HepG2 (cell line): ENCODE results near the gene PRH2. TPM values are rescaled to one million over a fixed set of nuclear protein-coding genes. Genes with fewer than 3 reads are reported as not detected.

Source experiments
- CC2D1A ChIP-seq: sonication (generic); formaldehyde crosslinking; IDR thresholded peaks from 2 replicates; pipeline ENCODE4 v1.8.1; 2023; ENCODE audit warnings: mild to moderate bottlenecking, missing genetic modification reagents
- FIP1L1 ChIP-seq: fragments of 200-400 bp; formaldehyde crosslinking; IDR thresholded peaks from 2 replicates; pipeline ENCODE4 v1.6.1; 2018; ENCODE audit warnings: low read depth, mild to moderate bottlenecking, low read length, moderate library complexity, borderline replicate concordance; ENCODE audit not compliant: insufficient read depth
- HNRNPK ChIP-seq: fragments of 200-400 bp; formaldehyde crosslinking; IDR thresholded peaks from 2 replicates; pipeline ENCODE4 v1.6.1; 2018; ENCODE audit warnings: low read length, low read depth, moderate library complexity, mild to moderate bottlenecking; ENCODE audit not compliant: poor library complexity, severe bottlenecking
- KDM5B ChIP-seq: sonication (generic); formaldehyde crosslinking; IDR thresholded peaks from 2 replicates; pipeline ENCODE4 v1.4.0; 2020; ENCODE audit warnings: missing genetic modification reagents, mild to moderate bottlenecking, borderline replicate concordance
- NFRKB ChIP-seq: fragments of 450-650 bp; IDR thresholded peaks from 2 replicates; pipeline ENCODE4 v1.6.1; 2017
- SMYD3 ChIP-seq: sonication (generic); formaldehyde crosslinking; IDR thresholded peaks from 2 replicates; pipeline ENCODE4 v1.8.1; 2023; ENCODE audit warnings: mild to moderate bottlenecking, missing genetic modification reagents
- SYNCRIP ChIP-seq: fragments of 200-400 bp; formaldehyde crosslinking; IDR thresholded peaks from 2 replicates; pipeline ENCODE4 v1.6.1; 2018; ENCODE audit warnings: mild to moderate bottlenecking, low read depth, low read length; ENCODE audit not compliant: insufficient read depth
- ZMYM4 ChIP-seq: sonication (generic); formaldehyde crosslinking; IDR thresholded peaks from 2 replicates; pipeline ENCODE4 v1.8.1; 2023; ENCODE audit warnings: mild to moderate bottlenecking, missing genetic modification reagents
- ZNF354B ChIP-seq: sonication (generic); formaldehyde crosslinking; IDR thresholded peaks from 2 replicates; pipeline ENCODE4 v1.8.0; 2022; ENCODE audit warnings: mild to moderate bottlenecking, missing genetic modification reagents
- polyA plus RNA-seq, 8 experiments: library from polyadenylated mRNA; depleted of rRNA in 3 of 8; stranded (reverse) in 7 of 8; unstranded in 1 of 8; fragments of >200 nt; fragmentation: Illumina TruSeq in 4 of 8; extraction: Trizol in 4 of 8; gene quantifications; 2 replicates each; pipeline versions ENCODE4 v1.2.1 to v1.2.3, GENCODE V29; 2011 to 2016; ENCODE audit warnings: low read depth in 4 of 8, missing spikeins in 1 of 8, mixed read lengths in 1 of 8; ENCODE audit not compliant: insufficient read depth in 1 of 8
- total RNA-seq, 5 experiments: library from RNA; depleted of rRNA; stranded (reverse); fragments of >200 nt; fragmentation: Illumina TruSeq; extraction: Trizol; gene quantifications; 2 replicates each; pipeline ENCODE4 v1.2.3, GENCODE V29; 2016; ENCODE audit warnings: low read depth in 1 of 5
- TF ChIP-seq, protein P1 (sequence below): IDR thresholded peaks from 2 replicates; pipeline ENCODE4 v1.6.1; 2016; ENCODE audit warnings: low read depth, missing genetic modification reagents, missing compliant biosample characterization
- TF ChIP-seq, protein P2 (sequence below): sonication (generic); formaldehyde crosslinking; IDR thresholded peaks from 2 replicates; pipeline ENCODE4 v1.9.0; 2021; ENCODE audit warnings: mild to moderate bottlenecking, missing genetic modification reagents
- TF ChIP-seq, protein P3 (sequence below): IDR thresholded peaks from 2 replicates; pipeline ENCODE4 v1.6.1; 2016; ENCODE audit warnings: low read depth
- TF ChIP-seq, protein P4 (sequence below): sonication (generic); formaldehyde crosslinking; IDR thresholded peaks from 2 replicates; pipeline ENCODE4 v1.9.0; 2021; ENCODE audit warnings: missing genetic modification reagents, mild to moderate bottlenecking, borderline replicate concordance

PRH2 gene
- total and polyA plus RNA-seq, 2 of the 13 experiments (the other 11 are each of a cell fraction or from before 2014, with no cell fraction given), result 0.24 to 0.48 TPM

DNA sequence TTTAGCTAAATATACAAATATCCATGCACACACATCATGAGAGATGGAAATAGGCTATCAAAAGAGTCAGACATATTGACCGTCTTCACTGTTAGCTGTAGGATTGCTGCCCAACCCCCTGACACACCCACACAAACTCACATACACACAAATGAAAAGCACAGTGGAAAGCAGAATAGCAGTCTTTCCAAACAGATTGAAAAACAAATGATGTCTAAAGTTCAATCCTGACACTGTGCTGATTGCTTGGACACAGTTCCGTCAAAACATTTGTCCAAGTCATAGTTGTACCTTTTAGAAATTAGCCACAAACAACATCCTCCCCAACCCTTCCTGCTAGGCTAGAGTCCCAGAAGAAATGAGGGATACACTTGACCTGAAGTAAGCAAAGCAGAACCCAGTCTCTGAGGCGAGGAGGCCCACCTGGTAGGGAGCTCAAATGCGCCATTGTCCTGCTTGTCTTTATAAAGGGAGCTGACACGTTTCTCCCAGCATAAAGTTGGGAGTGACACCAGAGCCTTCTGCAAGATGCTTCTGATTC lies at the start of gene PRH2 (continued):
- TF ChIP-seq, protein P1, sequence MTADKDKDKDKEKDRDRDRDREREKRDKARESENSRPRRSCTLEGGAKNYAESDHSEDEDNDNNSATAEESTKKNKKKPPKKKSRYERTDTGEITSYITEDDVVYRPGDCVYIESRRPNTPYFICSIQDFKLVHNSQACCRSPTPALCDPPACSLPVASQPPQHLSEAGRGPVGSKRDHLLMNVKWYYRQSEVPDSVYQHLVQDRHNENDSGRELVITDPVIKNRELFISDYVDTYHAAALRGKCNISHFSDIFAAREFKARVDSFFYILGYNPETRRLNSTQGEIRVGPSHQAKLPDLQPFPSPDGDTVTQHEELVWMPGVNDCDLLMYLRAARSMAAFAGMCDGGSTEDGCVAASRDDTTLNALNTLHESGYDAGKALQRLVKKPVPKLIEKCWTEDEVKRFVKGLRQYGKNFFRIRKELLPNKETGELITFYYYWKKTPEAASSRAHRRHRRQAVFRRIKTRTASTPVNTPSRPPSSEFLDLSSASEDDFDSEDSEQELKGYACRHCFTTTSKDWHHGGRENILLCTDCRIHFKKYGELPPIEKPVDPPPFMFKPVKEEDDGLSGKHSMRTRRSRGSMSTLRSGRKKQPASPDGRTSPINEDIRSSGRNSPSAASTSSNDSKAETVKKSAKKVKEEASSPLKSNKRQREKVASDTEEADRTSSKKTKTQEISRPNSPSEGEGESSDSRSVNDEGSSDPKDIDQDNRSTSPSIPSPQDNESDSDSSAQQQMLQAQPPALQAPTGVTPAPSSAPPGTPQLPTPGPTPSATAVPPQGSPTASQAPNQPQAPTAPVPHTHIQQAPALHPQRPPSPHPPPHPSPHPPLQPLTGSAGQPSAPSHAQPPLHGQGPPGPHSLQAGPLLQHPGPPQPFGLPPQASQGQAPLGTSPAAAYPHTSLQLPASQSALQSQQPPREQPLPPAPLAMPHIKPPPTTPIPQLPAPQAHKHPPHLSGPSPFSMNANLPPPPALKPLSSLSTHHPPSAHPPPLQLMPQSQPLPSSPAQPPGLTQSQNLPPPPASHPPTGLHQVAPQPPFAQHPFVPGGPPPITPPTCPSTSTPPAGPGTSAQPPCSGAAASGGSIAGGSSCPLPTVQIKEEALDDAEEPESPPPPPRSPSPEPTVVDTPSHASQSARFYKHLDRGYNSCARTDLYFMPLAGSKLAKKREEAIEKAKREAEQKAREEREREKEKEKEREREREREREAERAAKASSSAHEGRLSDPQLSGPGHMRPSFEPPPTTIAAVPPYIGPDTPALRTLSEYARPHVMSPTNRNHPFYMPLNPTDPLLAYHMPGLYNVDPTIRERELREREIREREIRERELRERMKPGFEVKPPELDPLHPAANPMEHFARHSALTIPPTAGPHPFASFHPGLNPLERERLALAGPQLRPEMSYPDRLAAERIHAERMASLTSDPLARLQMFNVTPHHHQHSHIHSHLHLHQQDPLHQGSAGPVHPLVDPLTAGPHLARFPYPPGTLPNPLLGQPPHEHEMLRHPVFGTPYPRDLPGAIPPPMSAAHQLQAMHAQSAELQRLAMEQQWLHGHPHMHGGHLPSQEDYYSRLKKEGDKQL (CRISPR knock-in tag), result no peak
- TF ChIP-seq ZMYM4 (0 out of 2 replicates have a peak, but pooled peaks have one; percentile 25), HNRNPK (no peak), KDM5B (no peak), SYNCRIP (no peak), CC2D1A (CRISPR knock-in tag) (no peak), SMYD3 (CRISPR knock-in tag) (no peak), FIP1L1 (no peak), ZNF354B (CRISPR knock-in tag) (no peak), NFRKB (no peak)
- TF ChIP-seq, protein P2, sequence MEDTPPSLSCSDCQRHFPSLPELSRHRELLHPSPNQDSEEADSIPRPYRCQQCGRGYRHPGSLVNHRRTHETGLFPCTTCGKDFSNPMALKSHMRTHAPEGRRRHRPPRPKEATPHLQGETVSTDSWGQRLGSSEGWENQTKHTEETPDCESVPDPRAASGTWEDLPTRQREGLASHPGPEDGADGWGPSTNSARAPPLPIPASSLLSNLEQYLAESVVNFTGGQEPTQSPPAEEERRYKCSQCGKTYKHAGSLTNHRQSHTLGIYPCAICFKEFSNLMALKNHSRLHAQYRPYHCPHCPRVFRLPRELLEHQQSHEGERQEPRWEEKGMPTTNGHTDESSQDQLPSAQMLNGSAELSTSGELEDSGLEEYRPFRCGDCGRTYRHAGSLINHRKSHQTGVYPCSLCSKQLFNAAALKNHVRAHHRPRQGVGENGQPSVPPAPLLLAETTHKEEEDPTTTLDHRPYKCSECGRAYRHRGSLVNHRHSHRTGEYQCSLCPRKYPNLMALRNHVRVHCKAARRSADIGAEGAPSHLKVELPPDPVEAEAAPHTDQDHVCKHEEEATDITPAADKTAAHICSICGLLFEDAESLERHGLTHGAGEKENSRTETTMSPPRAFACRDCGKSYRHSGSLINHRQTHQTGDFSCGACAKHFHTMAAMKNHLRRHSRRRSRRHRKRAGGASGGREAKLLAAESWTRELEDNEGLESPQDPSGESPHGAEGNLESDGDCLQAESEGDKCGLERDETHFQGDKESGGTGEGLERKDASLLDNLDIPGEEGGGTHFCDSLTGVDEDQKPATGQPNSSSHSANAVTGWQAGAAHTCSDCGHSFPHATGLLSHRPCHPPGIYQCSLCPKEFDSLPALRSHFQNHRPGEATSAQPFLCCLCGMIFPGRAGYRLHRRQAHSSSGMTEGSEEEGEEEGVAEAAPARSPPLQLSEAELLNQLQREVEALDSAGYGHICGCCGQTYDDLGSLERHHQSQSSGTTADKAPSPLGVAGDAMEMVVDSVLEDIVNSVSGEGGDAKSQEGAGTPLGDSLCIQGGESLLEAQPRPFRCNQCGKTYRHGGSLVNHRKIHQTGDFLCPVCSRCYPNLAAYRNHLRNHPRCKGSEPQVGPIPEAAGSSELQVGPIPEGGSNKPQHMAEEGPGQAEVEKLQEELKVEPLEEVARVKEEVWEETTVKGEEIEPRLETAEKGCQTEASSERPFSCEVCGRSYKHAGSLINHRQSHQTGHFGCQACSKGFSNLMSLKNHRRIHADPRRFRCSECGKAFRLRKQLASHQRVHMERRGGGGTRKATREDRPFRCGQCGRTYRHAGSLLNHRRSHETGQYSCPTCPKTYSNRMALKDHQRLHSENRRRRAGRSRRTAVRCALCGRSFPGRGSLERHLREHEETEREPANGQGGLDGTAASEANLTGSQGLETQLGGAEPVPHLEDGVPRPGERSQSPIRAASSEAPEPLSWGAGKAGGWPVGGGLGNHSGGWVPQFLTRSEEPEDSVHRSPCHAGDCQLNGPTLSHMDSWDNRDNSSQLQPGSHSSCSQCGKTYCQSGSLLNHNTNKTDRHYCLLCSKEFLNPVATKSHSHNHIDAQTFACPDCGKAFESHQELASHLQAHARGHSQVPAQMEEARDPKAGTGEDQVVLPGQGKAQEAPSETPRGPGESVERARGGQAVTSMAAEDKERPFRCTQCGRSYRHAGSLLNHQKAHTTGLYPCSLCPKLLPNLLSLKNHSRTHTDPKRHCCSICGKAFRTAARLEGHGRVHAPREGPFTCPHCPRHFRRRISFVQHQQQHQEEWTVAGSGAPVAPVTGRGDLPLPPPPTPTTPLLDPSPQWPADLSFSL (CRISPR knock-in tag), result 0 out of 2 replicates have a peak, but pooled peaks have one; percentile 21
- TF ChIP-seq, protein P3, sequence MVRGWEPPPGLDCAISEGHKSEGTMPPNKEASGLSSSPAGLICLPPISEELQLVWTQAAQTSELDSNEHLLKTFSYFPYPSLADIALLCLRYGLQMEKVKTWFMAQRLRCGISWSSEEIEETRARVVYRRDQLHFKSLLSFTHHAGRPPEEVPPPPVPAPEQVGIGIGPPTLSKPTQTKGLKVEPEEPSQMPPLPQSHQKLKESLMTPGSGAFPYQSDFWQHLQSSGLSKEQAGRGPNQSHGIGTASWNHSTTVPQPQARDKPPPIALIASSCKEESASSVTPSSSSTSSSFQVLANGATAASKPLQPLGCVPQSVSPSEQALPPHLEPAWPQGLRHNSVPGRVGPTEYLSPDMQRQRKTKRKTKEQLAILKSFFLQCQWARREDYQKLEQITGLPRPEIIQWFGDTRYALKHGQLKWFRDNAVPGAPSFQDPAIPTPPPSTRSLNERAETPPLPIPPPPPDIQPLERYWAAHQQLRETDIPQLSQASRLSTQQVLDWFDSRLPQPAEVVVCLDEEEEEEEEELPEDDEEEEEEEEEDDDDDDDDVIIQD (CRISPR knock-in tag), result peak; percentile 50; the same call in 1 of the 2 replicates
- TF ChIP-seq, protein P4, sequence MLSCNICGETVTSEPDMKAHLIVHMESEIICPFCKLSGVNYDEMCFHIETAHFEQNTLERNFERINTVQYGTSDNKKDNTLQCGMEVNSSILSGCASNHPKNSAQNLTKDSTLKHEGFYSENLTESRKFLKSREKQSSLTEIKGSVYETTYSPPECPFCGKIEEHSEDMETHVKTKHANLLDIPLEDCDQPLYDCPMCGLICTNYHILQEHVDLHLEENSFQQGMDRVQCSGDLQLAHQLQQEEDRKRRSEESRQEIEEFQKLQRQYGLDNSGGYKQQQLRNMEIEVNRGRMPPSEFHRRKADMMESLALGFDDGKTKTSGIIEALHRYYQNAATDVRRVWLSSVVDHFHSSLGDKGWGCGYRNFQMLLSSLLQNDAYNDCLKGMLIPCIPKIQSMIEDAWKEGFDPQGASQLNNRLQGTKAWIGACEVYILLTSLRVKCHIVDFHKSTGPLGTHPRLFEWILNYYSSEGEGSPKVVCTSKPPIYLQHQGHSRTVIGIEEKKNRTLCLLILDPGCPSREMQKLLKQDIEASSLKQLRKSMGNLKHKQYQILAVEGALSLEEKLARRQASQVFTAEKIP (CRISPR knock-in tag), result no peak
